Suprapubic skin (tissue), 4 donors: Measurements from ENCODE around the gene NUP93. TPM values are rescaled to one million over a fixed set of nuclear protein-coding genes. Genes with fewer than 3 reads are reported as not detected.

Experiments
- DNase-seq, 2 donors: peaks; one replicate each; pipeline ENCODE4 v3.0.0-alpha.2; 2019; ENCODE audit warnings: low spot score in 2 of 2
- H3K27ac ChIP-seq: fragments of 200-600 bp; sonication (generic); one replicate; pipeline ENCODE4 v1.5.1; 2019
- H3K27me3 ChIP-seq: fragments of 200-600 bp; sonication (generic); one replicate; pipeline ENCODE4 v1.5.1; 2019
- H3K36me3 ChIP-seq: fragments of 200-600 bp; sonication (generic); one replicate; pipeline ENCODE4 v1.5.1; 2019
- H3K4me1 ChIP-seq: fragments of 200-600 bp; sonication (generic); one replicate; pipeline ENCODE4 v1.5.1; 2019
- H3K4me3 ChIP-seq: fragments of 200-600 bp; sonication (generic); one replicate; pipeline ENCODE4 v1.5.1; 2019; ENCODE audit warnings: mild to moderate bottlenecking
- H3K9me3 ChIP-seq: fragments of 200-600 bp; sonication (generic); one replicate; pipeline ENCODE4 v1.5.1; 2019
- CTCF ChIP-seq, 2 donors: fragments of 200-600 bp in 1 of 2; fragments of 450-650 bp in 1 of 2; sonication (generic) in 1 of 2; IDR thresholded peaks; one replicate each; pipeline ENCODE4 v1.5.1; 2016 to 2019; ENCODE audit warnings: antibody characterized with exemption in 2 of 2, mild to moderate bottlenecking in 1 of 2, moderate library complexity in 1 of 2
- EP300 ChIP-seq: sonication (generic); formaldehyde crosslinking; IDR thresholded peaks from one replicate; pipeline ENCODE4 v1.6.1; 2017; ENCODE audit warnings: antibody characterized with exemption
- POLR2A ChIP-seq, 2 donors: fragments of 450-650 bp; IDR thresholded peaks; one replicate each; pipeline ENCODE4 v1.6.1; 2017; ENCODE audit warnings: antibody characterized with exemption in 2 of 2, mild to moderate bottlenecking in 2 of 2, moderate library complexity in 2 of 2
- POLR2AphosphoS5 ChIP-seq, 3 donors: sonication (generic); formaldehyde crosslinking; IDR thresholded peaks; one replicate each; pipeline ENCODE4 v1.6.1; 2017; ENCODE audit warnings: antibody characterized with exemption in 3 of 3
- WGBS: methylation state at CpG from one replicate; pipeline ENCODE4 v1.1.5; 2018; 5-methylcytosine and 5-hydroxymethylcytosine counted together
- total RNA-seq, 4 donors: library from RNA; depleted of rRNA; stranded (reverse); fragments of >200 nt; gene quantifications; one replicate each; pipeline ENCODE4 v1.1.0, GENCODE V29; 2016

Gene NUP93
- total RNA-seq, 4 donors from 2014 or later = 27.9 to 56.6 (median 44.1) TPM

GRCh38 chr16:56861756-56862155 lies 131.8 kb downstream of the NUP93 start:
- TF ChIP-seq POLR2A (IDR thresholded peaks at IDR 0.05) (no peak), CTCF (IDR thresholded peaks at IDR 0.05) (no peak), EP300 (no peak), POLR2AphosphoS5 (IDR thresholded peaks at IDR 0.05) (no peak)
- DNase-seq = no peak
- Histone ChIP-seq H3K9me3 (no peaks in the 10 kb centered on the region), H3K36me3 (no peaks in the 10 kb centered on the region), H3K27me3 (no peaks in the 10 kb centered on the region), H3K4me3 (no peak overlapping the region), H3K27ac (no peak overlapping the region), H3K4me1 (no peaks in the 10 kb centered on the region)
- 94% methylated on average over 8 of the region's 8 CpGs for WGBS

- H3K4me1 ChIP-seq = peaks cover 3% of the 10 kb centered on the region
- H3K9me3 ChIP-seq = no peaks in the 10 kb centered on the region
- no peaks in the 10 kb centered on the region for H3K36me3 ChIP-seq
- 90% methylated on average over 5 of the region's 5 CpGs for WGBS
- no peak for DNase-seq
- no peak overlapping the region for H3K4me3 ChIP-seq
- TF ChIP-seq POLR2A (IDR thresholded peaks at IDR 0.05) (no peak), CTCF (IDR thresholded peaks at IDR 0.05) (no peak), POLR2AphosphoS5 (IDR thresholded peaks at IDR 0.05) (no peak), EP300 (no peak)
- no peak overlapping the region for H3K27ac ChIP-seq
- no peaks in the 10 kb centered on the region for H3K27me3 ChIP-seq
Measured at GRCh38 chr16:56862776-56863175, 132.8 kb downstream of the NUP93 start.

GRCh38 chr16:56864960-56865359 lies 135.0 kb downstream of the NUP93 start, which contains the start of gene SLC12A3:
SLC12A3 (plus strand) TSS chr16:56865207; CDS start chr16:56865236, 29 bp downstream.
- Histone ChIP-seq H3K27me3 (no peaks in the 10 kb centered on the region), H3K36me3 (no peaks in the 10 kb centered on the region), H3K27ac (no peak within 1 kb of the TSS), H3K4me1 (peaks cover 3% of the 10 kb centered on the region), H3K4me3 (no peak within 1 kb of the TSS), H3K9me3 (no peaks in the 10 kb centered on the region)
- 76% methylated on average over 4 of the region's 12 CpGs for WGBS
- no peak for TF ChIP-seq CTCF (IDR thresholded peaks at IDR 0.05)
- TF ChIP-seq POLR2AphosphoS5 (IDR thresholded peaks at IDR 0.05) = no peak
- TF ChIP-seq EP300 = no peak
- TF ChIP-seq POLR2A (IDR thresholded peaks at IDR 0.05) = no peak
- DNase-seq = no peak

GRCh38 chr16:56865394-56866062 lies 135.6 kb downstream of the NUP93 start:
- Histone ChIP-seq H3K36me3 (no peaks in the 10 kb centered on the region), H3K9me3 (no peaks in the 10 kb centered on the region), H3K27ac (no peak overlapping the region), H3K4me3 (no peak overlapping the region), H3K4me1 (peaks cover 3% of the 10 kb centered on the region), H3K27me3 (no peaks in the 10 kb centered on the region)
- no peak for DNase-seq
- 97% methylated on average over 9 of the region's 13 CpGs for WGBS
- TF ChIP-seq CTCF (IDR thresholded peaks at IDR 0.05) (no peak), POLR2AphosphoS5 (IDR thresholded peaks at IDR 0.05) (no peak)

GRCh38 chr16:56866955-56867830 lies 137.3 kb downstream of the NUP93 start:
- TF ChIP-seq POLR2AphosphoS5 (IDR thresholded peaks at IDR 0.05) (no peak), EP300 (no peak), CTCF (IDR thresholded peaks at IDR 0.05) (peak; percentile 54 to 76)
- Histone ChIP-seq H3K27me3 (no peaks in the 10 kb centered on the region), H3K27ac (no peak overlapping the region), H3K36me3 (no peaks in the 10 kb centered on the region), H3K4me1 (peaks cover 8% of the 10 kb centered on the region), H3K9me3 (no peaks in the 10 kb centered on the region), H3K4me3 (no peak overlapping the region)
- no peak for DNase-seq
- 45% methylated on average over 14 of the region's 23 CpGs for WGBS
